Vagina (tissue), 2 donors: ENCODE measurements around the gene EIF4G1.

Source experiments
- POLR2A ChIP-seq, 2 donors: fragments of 450-650 bp; IDR thresholded peaks; one replicate each; pipeline ENCODE4 v1.6.1; 2017; ENCODE audit warnings: antibody characterized with exemption in 2 of 2, mild to moderate bottlenecking in 2 of 2, moderate library complexity in 2 of 2
- POLR2AphosphoS5 ChIP-seq, 2 donors: sonication (generic); formaldehyde crosslinking; IDR thresholded peaks; one replicate each; pipeline ENCODE4 v1.9.0; 2017; ENCODE audit warnings: antibody characterized with exemption in 2 of 2, mild to moderate bottlenecking in 2 of 2, low read depth in 1 of 2; ENCODE audit not compliant: insufficient read depth in 1 of 2
- TF ChIP-seq, protein P1 (sequence below), 3 experiments: fragments of 450-650 bp in 2 of 3; fragments of 200-600 bp in 1 of 3; sonication (generic) in 1 of 3; IDR thresholded peaks; one replicate each; pipeline ENCODE4 v1.5.1; 2017 to 2019; ENCODE audit warnings: antibody characterized with exemption in 3 of 3, mild to moderate bottlenecking in 2 of 3, moderate library complexity in 2 of 3

DNA sequence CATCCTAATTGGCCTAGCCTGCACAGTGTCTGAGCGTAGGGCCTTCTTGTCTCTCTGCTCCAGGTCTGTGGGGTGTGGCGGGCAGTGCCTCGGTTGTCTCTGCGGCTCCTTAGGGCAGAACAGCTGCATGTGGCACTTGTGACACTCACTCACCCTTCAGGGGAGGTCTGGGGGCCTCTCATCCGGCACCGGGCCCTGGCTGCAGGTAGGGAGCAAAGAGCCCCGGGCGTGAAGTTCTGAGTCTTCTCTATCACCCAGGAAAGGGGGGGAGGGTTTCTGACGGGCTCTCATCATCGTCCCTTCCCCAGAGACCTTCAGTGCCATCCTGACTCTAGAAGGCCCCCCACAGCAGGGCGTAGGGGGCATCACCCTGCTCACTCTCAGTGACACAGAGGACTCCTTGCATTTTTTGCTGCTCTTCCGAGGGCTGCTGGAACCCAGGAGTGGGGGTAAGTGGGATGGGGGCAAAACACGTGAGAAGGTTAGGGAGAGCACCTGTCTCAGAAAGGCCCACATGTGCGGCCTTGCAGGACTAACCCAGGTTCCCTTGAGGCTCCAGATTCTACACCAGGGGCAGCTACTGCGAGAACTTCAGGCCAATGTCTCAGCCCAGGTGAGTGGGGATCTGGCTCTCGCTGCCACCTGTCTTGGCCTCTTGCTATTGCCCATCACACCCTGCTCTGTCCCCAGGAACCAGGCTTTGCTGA, 68.1 kb downstream of the EIF4G1 start:
- TF ChIP-seq POLR2AphosphoS5 (IDR thresholded peaks at IDR 0.05; ENCODE audit: insufficient read depth in 1 of 2, low read depth in 1 of 2) (no peak), POLR2A (IDR thresholded peaks at IDR 0.05) (no peak)
- TF ChIP-seq, protein P1, sequence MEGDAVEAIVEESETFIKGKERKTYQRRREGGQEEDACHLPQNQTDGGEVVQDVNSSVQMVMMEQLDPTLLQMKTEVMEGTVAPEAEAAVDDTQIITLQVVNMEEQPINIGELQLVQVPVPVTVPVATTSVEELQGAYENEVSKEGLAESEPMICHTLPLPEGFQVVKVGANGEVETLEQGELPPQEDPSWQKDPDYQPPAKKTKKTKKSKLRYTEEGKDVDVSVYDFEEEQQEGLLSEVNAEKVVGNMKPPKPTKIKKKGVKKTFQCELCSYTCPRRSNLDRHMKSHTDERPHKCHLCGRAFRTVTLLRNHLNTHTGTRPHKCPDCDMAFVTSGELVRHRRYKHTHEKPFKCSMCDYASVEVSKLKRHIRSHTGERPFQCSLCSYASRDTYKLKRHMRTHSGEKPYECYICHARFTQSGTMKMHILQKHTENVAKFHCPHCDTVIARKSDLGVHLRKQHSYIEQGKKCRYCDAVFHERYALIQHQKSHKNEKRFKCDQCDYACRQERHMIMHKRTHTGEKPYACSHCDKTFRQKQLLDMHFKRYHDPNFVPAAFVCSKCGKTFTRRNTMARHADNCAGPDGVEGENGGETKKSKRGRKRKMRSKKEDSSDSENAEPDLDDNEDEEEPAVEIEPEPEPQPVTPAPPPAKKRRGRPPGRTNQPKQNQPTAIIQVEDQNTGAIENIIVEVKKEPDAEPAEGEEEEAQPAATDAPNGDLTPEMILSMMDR (IDR thresholded peaks at IDR 0.05) = no peak
